K562 (cell line): ENCODE measurements around the gene RABGAP1L.
"Not testable (repeated sequence)": the region's sequence is repeated elsewhere in the genome, so short reads cannot be mapped to it uniquely, and the experiment has no call there.

ENCODE experiments used
- CHD1 ChIP-seq: fragments of 200-600 bp; sonication (generic); IDR thresholded peaks from one replicate; pipeline ENCODE4 v1.6.1; 2012; ENCODE audit warnings: mild to moderate bottlenecking, moderate library complexity, low read length, inconsistent platforms
- CTCF ChIP-seq, 3 experiments: IDR thresholded peaks in 2 of 3; conservative IDR thresholded peaks in 1 of 3; 2 replicates each; pipeline ENCODE4 v1.5.1; 2011 to 2012; ENCODE audit warnings: low read length in 3 of 3, mild to moderate bottlenecking in 3 of 3, control low read depth in 2 of 3, improper control_type of control experiment in 1 of 3, inconsistent platforms in 1 of 3, low read depth in 1 of 3, mixed read lengths in 1 of 3, moderate library complexity in 1 of 3; ENCODE audit not compliant: insufficient read depth in 2 of 3
- ELF1 ChIP-seq: fragments of 200-800 bp; sonication (Bioruptor generic); IDR thresholded peaks from 2 replicates; pipeline ENCODE4 v1.6.1; 2016; ENCODE audit warnings: missing genetic modification characterization, missing compliant biosample characterization
- EP300 ChIP-seq: IDR thresholded peaks from 2 replicates; pipeline ENCODE4 v1.6.1; 2012; ENCODE audit warnings: low read length, improper control_type of control experiment
- JUND ChIP-seq, 2 experiments: IDR thresholded peaks; 2 replicates in 1 of 2; 3 replicates in 1 of 2; pipeline ENCODE4 v1.6.1; 2011; ENCODE audit warnings: borderline replicate concordance in 2 of 2, low read depth in 2 of 2, low read length in 2 of 2, improper control_type of control experiment in 1 of 2, missing biosample characterization in 1 of 2, missing genetic modification characterization in 1 of 2, missing genetic modification reagents in 1 of 2
- MECOM ChIP-seq: fragments of 250-450 bp; sonication (Bioruptor Pico); IDR thresholded peaks from 2 replicates; pipeline ENCODE4 v1.8.0; 2022; ENCODE audit warnings: inconsistent platforms
- PML ChIP-seq: IDR thresholded peaks from 2 replicates; pipeline ENCODE4 v1.6.1; 2012; ENCODE audit warnings: low read length, inconsistent platforms
- PTTG1 ChIP-seq: fragments of 450-650 bp; IDR thresholded peaks from 2 replicates; pipeline ENCODE4 v1.6.1; 2016; ENCODE audit warnings: low read depth, mild to moderate bottlenecking, missing genetic modification characterization, missing compliant biosample characterization
- TAF7 ChIP-seq: fragments of 450-650 bp; IDR thresholded peaks from 2 replicates; pipeline ENCODE4 v1.6.1; 2016; ENCODE audit warnings: missing genetic modification characterization, missing compliant biosample characterization
- TAF9B ChIP-seq: fragments of 450-650 bp; IDR thresholded peaks from 2 replicates; pipeline ENCODE4 v1.6.1; 2018; ENCODE audit warnings: mild to moderate bottlenecking; ENCODE audit not compliant: partially characterized antibody
- ZFX ChIP-seq: sonication (generic); formaldehyde crosslinking; IDR thresholded peaks from 2 replicates; pipeline ENCODE4 v1.8.0; 2022; ENCODE audit warnings: mild to moderate bottlenecking, missing genetic modification reagents, moderate library complexity

DNA sequence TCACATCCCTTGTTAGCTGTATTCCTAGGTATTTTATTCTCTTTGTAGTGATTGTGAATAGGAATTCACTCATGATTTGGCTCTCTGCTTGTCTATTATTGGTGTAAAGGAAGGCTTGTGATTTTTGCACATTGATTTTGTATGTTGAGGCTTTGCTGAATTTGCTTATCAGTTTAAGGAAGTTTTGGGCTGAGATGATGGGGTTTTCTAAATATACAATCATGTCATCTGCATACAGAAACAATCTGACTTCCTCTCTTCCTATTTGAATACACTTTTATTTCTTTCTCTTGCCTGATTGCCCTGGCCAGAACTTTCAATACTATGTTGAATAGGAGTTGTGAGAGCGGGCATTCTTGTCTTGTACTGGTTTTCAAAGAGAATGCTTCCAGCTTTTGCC lies 32.1 kb upstream of the RABGAP1L start:
- not testable (repeated sequence) for TF ChIP-seq JUND (IDR thresholded peaks at IDR 0.05; ENCODE audit: borderline replicate concordance, low read depth, low read length); JUND (tag; IDR thresholded peaks at IDR 0.05; ENCODE audit: borderline replicate concordance, low read depth, low read length); CHD1; ZFX (CRISPR knock-in tag); EP300; TAF9B; CTCF (IDR thresholded peaks at IDR 0.05 in 2 of 3, conservative IDR thresholded peaks at IDR 0.05 in 1 of 3; ENCODE audit: insufficient read depth in 2 of 3, low read depth in 1 of 3, low read length in 3 of 3); MECOM (CRISPR knock-in tag); PTTG1; PML; ELF1 (tag); TAF7 (tag)
